ENCODE data around the gene MYH1. TPM values are rescaled to one million over a fixed set of nuclear protein-coding genes. Genes with fewer than 3 reads are reported as not detected.

The MYH1 gene
- total and polyA plus RNA-seq, 2 of the 8 experiments (the other 6 are each of a cell fraction or from before 2014, with no cell fraction given) = not detected

Other genes starting within 250 kb of the MYH1 start
- not detected in 2 replicates for gene MYH13, start 145.5 kb downstream of the MYH1 start, total RNA-seq (2021; fragmentation: NEBNext Ultra II Directional; extraction: Animal tissue kit (Norgen Biotek cat#: 25700))
- gene MYH13, start 145.5 kb downstream of the MYH1 start, polyA plus RNA-seq (2011; rRNA removed) = not detected in 2 replicates
- not detected in 2 replicates for gene MYH8, start 96.6 kb downstream of the MYH1 start, total RNA-seq (2021; fragmentation: NEBNext Ultra II Directional; extraction: Animal tissue kit (Norgen Biotek cat#: 25700))
- not detected in 2 replicates for gene MYH8, start 96.6 kb downstream of the MYH1 start, polyA plus RNA-seq (2011; rRNA removed)
- gene MYH4, start 49.0 kb downstream of the MYH1 start, total RNA-seq (2021; fragmentation: NEBNext Ultra II Directional; extraction: Animal tissue kit (Norgen Biotek cat#: 25700)) = not detected in 2 replicates
- gene MYH4, start 49.0 kb downstream of the MYH1 start, polyA plus RNA-seq (2011; rRNA removed) = not detected in 2 replicates
- 9.0 and 9.5 TPM in 2 replicates for gene MYH2, start 31.1 kb upstream of the MYH1 start, total RNA-seq (2021; fragmentation: NEBNext Ultra II Directional; extraction: Animal tissue kit (Norgen Biotek cat#: 25700))
- gene MYH2, start 31.1 kb upstream of the MYH1 start, polyA plus RNA-seq (2011; rRNA removed) = 1.0 and 2.7 TPM in 2 replicates
- 0.99 and 1.8 TPM in 2 replicates for gene MYH3, start 138.8 kb upstream of the MYH1 start, total RNA-seq (2021; fragmentation: NEBNext Ultra II Directional; extraction: Animal tissue kit (Norgen Biotek cat#: 25700))
- 0.65 and 1.6 TPM in 2 replicates for gene MYH3, start 138.8 kb upstream of the MYH1 start, polyA plus RNA-seq (2011; rRNA removed)
- gene SCO1, start 179.0 kb upstream of the MYH1 start, total RNA-seq (2021; fragmentation: NEBNext Ultra II Directional; extraction: Animal tissue kit (Norgen Biotek cat#: 25700)) = 60.3 and 61.8 TPM in 2 replicates
- 16.6 and 18.7 TPM in 2 replicates for gene SCO1, start 179.0 kb upstream of the MYH1 start, polyA plus RNA-seq (2011; rRNA removed)
- gene ADPRM, start 179.1 kb upstream of the MYH1 start, total RNA-seq (2021; fragmentation: NEBNext Ultra II Directional; extraction: Animal tissue kit (Norgen Biotek cat#: 25700)) = 6.0 and 6.7 TPM in 2 replicates
- 4.6 and 7.9 TPM in 2 replicates for gene ADPRM, start 179.1 kb upstream of the MYH1 start, polyA plus RNA-seq (2011; rRNA removed)
- 3.8 and 4.2 TPM in 2 replicates for gene TMEM220, start 211.5 kb upstream of the MYH1 start, total RNA-seq (2021; fragmentation: NEBNext Ultra II Directional; extraction: Animal tissue kit (Norgen Biotek cat#: 25700))
- 2.8 and 4.1 TPM in 2 replicates for gene TMEM220, start 211.5 kb upstream of the MYH1 start, polyA plus RNA-seq (2011; rRNA removed)

Data from H1 (cell line).